ENCODE results near the gene ARID3A.

DNA sequence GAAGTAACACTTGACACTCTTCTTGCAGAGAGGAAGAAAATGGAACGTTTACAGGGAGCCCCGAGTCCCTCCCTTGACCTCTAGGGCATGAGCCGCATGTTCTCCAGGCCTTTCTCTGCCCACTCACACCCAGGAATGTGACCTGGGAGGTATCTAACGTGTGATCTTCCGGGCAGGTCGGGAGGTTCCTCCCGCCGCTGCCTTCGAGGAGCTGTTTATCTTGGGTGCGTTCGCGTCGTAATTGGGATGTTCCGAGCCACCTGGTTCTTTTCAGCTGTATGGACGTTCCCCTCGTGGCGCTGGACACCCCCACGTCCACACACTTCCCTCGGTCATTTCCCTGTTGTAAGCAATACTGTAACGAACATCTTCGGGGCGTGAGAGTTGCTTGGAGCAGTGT lies 13.6 kb downstream of the ARID3A start:
- no peak for TF ChIP-seq POLR2AphosphoS5 (IDR thresholded peaks at IDR 0.05; ENCODE audit: low read depth)
- TF ChIP-seq, protein P1, sequence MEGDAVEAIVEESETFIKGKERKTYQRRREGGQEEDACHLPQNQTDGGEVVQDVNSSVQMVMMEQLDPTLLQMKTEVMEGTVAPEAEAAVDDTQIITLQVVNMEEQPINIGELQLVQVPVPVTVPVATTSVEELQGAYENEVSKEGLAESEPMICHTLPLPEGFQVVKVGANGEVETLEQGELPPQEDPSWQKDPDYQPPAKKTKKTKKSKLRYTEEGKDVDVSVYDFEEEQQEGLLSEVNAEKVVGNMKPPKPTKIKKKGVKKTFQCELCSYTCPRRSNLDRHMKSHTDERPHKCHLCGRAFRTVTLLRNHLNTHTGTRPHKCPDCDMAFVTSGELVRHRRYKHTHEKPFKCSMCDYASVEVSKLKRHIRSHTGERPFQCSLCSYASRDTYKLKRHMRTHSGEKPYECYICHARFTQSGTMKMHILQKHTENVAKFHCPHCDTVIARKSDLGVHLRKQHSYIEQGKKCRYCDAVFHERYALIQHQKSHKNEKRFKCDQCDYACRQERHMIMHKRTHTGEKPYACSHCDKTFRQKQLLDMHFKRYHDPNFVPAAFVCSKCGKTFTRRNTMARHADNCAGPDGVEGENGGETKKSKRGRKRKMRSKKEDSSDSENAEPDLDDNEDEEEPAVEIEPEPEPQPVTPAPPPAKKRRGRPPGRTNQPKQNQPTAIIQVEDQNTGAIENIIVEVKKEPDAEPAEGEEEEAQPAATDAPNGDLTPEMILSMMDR (IDR thresholded peaks at IDR 0.05; ENCODE audit: insufficient read depth, low read length) = no peak
- TF ChIP-seq, protein P2, sequence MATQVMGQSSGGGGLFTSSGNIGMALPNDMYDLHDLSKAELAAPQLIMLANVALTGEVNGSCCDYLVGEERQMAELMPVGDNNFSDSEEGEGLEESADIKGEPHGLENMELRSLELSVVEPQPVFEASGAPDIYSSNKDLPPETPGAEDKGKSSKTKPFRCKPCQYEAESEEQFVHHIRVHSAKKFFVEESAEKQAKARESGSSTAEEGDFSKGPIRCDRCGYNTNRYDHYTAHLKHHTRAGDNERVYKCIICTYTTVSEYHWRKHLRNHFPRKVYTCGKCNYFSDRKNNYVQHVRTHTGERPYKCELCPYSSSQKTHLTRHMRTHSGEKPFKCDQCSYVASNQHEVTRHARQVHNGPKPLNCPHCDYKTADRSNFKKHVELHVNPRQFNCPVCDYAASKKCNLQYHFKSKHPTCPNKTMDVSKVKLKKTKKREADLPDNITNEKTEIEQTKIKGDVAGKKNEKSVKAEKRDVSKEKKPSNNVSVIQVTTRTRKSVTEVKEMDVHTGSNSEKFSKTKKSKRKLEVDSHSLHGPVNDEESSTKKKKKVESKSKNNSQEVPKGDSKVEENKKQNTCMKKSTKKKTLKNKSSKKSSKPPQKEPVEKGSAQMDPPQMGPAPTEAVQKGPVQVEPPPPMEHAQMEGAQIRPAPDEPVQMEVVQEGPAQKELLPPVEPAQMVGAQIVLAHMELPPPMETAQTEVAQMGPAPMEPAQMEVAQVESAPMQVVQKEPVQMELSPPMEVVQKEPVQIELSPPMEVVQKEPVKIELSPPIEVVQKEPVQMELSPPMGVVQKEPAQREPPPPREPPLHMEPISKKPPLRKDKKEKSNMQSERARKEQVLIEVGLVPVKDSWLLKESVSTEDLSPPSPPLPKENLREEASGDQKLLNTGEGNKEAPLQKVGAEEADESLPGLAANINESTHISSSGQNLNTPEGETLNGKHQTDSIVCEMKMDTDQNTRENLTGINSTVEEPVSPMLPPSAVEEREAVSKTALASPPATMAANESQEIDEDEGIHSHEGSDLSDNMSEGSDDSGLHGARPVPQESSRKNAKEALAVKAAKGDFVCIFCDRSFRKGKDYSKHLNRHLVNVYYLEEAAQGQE (IDR thresholded peaks at IDR 0.05; ENCODE audit: insufficient replicate concordance, low read depth) = no peak

Data from HL-60 (cell line).